Activated naive CD4-positive, alpha-beta T cell treated with Interleukin-2 at 50 U/mL for 16 hours (primary cell): ENCODE data around the gene SGF29.
"Not testable (repeated sequence)": the region's sequence is repeated elsewhere in the genome, so short reads cannot be mapped to it uniquely, and the experiment has no call there.

Source experiments
- DNase-seq: peaks from one replicate; pipeline ENCODE4 v3.0.0-alpha.2; 2020

The SGF29 gene

DNA sequence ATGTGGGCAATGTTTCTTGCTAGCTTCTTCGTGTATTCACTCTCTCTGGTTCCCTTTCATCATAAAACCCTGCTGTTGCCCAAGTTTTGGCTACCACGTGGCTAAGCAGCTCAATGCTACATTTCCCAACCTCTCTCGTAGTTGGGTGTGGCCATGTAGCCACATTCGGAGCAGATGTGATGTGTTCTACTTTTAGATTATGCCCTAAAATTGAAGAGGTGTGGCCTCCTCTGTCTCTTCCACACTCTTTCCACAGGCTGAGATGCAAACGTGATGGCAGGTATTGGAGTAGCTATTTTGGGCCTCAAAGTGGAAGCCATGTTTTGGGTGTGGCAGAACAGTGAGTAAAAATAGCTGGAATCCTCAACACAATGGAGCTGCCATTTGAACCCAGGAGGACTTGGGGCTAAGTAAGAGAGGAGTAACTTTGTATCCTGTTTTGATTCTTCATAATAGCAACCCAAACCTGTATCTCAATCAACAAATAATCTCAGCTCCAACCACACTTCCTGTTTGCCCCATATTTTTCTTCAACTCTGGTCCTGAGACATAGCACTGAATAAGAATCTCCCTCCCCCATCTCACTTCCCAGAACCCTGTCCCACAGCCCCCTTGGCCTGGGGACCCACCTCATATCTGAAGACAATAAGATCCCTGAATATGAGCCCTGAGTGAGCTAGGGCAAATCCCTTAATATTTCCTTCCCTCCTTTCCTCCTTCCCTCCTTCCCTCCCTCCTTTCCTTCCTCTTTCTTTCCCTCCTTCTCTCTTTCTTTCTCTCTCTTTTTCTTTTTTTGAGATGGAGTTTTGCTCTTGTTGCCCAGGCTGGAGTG lies 19.0 kb upstream of the SGF29 start:
- no peak for DNase-seq

DNA sequence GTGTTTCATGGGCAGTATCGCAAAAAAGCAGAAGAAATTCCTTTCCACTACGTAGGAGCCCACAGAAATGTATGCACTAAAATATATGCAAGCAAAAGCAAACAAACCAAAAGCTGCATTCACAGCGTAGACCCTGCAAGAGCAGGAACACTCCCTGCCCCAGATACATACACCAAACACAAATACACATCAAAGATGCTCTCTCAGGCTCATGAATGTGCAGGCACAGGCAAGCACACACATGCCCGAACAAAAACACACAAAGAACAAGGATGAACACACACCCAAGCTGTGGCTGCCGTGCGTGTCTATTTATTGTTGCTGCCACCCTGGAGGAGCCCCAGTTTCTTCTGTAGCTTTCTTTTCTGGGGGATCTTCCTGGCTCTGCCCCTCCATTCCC lies 16.6 kb upstream of the SGF29 start:
- no peak for DNase-seq

DNA sequence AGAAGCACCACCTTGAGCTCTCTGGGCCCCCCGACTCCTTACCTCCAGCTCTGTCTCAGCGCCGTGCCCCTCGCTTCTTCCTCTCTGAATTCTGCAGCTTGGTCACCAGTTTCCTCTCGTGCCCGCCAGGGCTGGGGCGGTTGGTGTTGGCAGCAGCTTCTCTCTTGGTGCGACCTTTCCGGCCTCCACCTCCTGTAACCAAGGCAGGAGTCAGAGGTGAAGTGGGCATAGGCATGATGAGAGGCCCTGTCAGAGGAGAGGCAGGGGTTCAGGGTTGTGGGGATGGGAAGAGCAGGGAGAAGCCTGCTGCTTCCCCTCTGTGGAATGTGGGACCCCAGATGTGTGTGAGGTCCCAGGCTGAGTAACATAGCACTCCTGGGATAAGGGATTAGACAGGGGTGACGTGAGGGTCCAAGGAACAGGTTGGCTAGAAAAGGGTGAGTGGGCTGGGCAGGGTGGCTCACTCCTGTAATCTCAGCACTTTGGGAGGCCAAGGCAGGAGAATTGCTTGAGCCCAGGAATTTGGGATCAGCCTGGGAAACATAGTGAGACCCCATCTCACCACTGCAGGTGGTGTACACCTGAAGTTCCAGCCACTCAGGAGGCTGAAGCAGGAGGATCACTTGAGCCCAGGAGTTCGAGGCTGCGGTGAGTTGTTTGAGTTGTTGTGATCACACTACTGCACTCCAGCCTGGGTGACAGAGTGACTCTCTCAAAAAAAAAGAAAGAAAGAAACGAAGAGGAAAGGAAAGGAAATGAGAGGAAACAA lies 15.6 kb upstream of the SGF29 start:
- no peak for DNase-seq

DNA sequence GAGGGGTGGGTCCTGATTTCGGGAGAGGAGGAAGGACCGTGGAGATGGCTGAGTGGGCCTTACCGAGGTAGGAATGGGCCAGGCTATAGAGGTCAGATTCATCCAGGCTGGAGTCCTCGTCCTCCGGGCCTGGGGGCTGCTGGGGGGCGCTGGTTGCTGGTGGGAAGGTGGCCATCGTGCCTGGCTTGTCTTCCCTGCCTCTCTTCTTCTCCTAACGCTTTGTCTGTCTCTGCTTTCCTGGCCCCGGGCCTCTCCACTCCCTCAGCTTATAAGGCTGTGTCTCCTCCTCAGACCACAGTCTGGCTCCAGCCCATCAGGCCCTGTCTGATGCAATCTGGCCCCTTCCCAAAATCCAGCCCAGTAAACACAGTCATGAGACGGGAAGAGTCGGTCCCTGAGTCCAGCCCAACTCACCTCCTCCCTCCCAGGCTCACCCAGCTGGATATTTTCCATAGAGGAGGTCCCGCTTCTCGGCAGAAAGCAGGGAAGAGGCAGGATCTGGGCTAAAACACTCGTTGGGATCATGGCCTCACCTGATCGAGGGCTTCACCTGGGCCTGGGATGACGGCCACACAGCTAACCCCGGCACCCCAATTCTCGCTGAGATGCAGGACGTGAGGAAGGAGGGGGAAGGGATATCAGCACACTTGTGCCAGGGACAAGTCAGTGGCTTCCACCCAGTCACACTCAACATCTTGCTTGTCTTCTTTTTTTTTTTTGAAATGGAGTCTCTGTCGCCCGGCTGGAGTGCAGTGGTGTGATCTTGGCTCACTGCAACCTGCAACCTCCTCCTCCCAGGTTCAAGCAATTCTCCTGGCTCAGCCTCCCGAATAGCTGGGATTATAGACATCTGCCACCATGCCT lies 14.8 kb upstream of the SGF29 start, which contains the start of gene NUPR1:
Gene NUPR1, minus strand, starts transcription at position 242 of the 864 bp plus-strand sequence. Its CDS starts 67 bp downstream, at position 175.
- DNase-seq = no peak

DNA sequence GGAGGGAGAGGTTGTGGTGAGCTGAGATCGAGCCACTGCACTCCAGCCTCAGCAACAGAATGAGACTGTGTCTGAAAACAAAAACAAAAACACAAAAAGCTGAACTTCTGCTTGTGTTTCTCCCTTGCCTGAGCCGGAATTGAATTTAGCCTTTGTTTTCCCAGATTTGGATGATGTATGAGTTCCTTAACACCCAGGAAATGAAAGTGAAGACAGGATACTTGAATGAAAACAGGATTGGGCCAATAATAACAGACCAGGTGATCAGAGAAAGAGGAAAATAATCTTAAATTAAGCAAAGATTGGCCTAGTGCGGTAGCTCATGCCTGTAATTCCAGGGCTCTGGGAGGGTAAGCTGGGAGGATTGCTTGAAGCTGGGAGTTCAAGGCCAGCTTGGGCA lies 13.4 kb upstream of the SGF29 start:
- no peak for DNase-seq

DNA sequence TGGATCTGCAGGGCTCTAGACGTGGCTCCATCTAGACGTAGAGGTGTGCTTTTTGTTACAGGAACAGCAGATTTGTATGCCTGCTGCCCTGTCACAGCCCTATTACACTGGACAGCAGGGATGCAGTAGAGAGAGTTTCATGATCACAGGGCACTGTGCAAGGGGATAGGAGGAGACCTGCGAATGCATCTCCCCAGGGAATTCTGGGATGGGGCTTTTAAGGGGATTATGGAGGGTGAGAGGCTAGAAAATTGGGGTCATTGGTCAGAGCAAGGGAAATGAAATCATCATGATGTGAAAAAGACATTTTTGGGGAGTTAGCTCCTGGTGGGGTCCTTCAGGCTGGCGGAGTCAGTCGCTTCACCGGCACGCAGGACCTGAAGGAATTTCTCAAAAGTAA lies 11.1 kb upstream of the SGF29 start:
- DNase-seq = no peak

DNA sequence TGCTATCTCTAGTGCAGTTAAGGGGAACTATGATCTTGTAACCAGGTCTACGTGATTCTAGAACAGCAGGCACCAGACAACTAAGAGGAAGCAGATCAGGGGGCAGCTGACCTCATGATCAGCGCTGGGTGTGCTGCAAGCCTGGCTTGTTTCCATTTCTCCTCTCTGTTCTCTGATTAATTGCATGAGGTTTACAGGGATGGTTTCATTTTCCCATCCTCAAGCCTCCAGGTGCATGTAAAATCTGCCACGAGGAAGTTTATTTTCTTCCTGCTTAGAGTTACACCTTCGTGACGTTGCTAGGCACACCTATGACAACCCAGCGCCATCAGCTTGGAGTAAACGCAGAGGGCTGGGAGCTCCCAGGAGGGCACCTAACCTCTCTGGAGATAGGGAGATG lies 10.6 kb upstream of the SGF29 start:
- DNase-seq = no peak

DNA sequence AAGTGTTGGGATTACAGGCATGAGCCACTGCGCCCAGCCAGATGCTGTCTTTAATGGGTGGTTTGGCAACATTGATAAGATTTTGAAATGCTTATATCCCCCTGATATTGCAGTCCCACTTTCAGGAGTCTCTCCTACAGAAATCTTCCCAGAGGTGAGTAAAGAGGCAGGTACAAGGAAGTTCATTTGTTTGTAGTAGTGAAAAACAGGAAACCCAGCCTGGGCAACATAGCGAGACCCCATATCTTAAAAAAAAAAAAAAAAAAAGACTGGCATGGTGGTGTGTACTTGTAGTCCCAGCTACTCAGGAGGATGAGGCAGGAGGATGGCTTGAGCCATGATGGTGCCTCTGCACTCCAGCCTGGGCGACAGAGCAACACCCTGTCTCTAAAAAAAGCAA lies 8.7 kb upstream of the SGF29 start:
- DNase-seq = no peak

DNA sequence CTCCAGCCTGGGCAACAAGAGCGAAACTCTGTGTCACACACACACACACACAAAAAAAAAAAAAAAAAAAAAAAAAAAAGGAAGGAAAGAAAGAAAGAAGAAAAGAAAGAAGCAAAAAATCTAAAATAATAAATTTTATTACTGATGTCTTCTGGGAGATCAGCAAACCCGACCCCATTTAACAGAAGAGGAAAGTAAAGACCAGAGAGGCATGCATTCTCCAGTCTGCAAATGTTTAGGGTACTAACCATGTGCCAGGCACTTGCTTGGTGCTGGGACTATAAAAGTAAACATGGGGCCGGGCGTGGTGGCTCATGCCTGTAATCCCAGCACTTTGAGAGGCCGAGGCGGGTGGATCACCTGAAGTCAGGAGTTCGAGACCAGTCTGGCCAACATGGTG lies 7.8 kb upstream of the SGF29 start:
- DNase-seq = not testable (repeated sequence)

DNA sequence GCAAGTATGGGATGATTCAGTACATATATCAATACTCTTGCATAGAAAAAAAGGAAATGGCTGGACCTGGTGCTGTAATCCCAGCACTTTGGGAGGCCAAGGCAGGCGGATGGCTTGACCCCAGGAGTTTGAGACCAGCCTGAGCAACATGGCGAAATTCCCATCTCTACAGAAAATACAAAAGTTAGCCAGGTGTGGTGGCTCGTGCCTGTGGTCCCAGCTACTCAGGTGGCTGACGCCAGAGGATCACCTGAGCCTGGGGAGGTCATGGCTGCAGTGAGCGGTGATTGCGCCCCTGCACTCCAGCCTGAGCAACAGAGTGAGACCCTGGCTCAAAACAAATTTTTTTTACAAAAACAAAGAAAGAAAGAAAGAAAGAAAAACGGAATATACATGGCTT lies 7.1 kb upstream of the SGF29 start:
- no peak for DNase-seq

DNA sequence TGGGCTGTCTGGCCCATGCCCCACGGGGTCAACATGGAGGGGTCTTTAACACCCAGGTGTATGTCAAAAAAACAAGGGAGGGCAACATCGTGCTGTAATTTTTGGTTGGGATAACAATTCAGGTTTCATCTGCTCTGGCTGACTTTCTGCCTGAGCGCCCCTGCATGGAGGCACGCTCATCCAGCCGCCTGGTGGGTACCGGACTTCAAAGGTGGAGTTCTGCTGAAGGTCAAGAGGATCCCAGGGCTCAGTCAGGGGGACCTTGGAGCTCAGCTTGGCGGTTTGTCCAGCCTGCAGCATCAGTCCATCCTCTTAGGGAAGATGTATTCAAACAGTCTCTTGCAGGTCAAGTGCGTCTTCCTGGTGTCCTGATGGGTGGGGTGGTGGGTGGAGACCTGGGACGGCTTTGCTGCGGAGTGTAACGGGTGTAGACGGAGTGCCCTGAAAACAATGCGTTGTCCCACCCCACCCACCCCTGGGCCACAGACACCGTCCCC lies 5.4 kb upstream of the SGF29 start:
- DNase-seq = no peak

DNA sequence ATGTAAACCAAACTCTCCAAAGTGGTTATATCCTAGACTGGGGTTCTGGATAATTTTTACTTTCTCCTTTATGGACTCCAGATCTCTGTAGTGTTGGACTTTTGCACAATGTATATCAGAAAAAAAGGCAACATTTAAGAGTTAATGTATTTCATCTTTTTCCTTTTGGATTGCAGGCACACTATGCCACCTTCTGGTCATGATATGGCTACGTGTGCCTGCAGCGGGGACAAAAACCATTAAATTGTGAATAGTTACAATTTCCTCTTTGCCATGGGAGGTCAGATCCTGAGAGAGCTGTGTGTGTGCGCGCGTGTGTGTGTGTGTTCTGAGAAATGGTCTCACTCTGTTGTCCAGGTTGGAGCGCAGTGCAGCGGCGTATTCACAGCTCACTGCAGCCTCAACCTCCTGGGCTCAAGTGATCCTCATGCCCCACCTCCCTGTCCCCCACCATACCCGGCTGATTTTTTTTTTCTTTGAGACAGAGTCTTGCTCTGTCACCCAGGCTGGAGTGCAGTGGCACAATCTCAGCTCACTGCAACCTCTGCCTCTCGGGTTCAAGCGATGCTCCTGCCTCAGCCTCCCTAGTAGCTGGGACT lies 4.3 kb upstream of the SGF29 start:
- DNase-seq = no peak

DNA sequence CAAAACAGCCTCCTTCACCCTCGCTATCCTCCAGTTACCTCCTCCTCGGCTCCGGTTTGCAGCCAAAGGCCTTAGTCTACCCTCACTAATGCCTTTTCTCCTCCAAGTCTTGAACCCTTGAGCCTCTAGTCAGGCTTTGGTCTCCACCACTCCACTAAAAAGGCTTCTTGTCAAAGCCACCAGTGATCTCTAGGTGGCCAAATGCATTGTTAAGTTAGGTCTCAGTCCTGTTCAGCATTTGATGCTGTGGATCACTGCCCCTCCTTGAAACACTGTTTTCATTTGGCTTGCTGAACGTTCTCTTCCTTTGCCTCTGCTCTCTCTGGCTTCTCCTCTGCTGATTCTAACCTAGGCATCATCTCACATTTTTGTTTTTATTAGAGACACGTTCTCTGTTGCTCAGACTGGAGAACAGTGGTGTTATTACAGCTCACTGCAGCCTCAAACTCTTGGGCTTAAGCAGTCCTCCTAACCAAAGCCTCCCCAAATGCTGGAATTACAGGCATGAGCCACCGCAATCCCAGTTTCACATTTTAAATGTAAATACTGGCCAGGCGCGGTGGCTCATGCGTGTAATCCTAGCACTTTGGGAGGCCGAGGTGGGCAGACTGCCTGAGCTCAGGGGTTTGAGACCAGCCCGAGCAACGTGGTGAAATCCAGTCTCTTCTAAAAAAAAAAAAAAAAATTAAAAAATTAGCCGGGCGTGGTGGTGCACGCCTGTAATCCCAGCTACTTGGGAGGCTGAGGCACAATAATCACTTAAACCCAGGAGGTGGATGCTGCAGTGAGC lies 1.1 kb downstream of the SGF29 start:
- DNase-seq = no peak

DNA sequence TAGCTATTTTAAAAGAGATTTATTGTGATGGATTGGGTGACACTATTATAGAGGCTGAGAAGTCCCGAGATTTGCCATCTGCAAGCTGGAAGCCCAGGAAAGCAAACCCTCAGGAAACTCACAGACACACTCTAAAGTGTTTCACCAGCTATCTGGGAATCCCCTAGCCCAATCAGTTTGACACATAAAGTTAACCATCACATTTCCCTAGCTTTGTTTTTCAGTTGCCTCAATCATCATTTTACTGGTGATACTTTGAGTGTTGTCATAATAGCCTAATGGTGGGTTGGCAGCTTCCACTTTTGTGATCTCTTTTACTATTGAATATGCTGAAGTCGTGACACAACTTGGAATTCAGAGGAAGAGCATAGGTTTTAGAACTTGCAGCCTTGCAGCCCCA lies 1.8 kb downstream of the SGF29 start:
- DNase-seq = no peak

DNA sequence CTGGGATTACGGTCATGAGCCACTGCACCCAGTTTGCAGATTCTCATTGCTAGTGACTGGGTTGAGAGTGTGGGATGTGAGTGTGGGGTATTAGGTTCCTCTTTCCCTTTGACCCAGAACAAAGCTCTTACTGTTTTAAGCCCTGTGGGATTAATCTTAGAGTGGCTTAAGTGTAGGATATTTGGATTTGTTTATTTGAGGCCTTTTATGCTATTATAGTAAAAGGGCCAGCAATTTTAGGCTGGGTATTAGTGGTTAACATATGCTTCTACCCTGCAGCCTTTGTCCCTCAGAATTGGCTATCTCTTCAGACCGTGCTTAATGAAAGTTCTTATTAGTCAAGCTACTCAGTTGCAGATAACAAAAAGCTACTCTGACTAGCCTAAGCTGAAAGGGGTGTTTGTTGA lies 3.2 kb downstream of the SGF29 start:
- DNase-seq = no peak

DNA sequence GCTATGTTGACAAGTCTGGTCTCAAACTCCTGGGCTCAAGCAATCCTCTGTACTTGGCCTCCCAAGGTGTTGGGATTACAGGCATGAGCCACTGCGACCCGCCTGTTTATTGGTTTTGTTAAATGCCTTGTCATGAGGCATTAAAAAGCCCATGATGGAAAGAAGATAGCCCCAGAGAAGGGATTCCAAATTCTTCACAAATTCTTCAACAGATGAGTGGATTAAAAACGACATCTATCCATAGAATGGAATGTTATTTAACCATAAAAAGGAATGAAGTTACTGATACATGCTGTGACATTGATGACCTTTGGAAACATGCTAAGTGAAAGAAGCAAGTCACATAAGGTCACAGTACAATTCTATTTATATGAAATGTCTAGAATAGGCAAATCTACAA lies 4.7 kb downstream of the SGF29 start:
- no peak for DNase-seq

DNA sequence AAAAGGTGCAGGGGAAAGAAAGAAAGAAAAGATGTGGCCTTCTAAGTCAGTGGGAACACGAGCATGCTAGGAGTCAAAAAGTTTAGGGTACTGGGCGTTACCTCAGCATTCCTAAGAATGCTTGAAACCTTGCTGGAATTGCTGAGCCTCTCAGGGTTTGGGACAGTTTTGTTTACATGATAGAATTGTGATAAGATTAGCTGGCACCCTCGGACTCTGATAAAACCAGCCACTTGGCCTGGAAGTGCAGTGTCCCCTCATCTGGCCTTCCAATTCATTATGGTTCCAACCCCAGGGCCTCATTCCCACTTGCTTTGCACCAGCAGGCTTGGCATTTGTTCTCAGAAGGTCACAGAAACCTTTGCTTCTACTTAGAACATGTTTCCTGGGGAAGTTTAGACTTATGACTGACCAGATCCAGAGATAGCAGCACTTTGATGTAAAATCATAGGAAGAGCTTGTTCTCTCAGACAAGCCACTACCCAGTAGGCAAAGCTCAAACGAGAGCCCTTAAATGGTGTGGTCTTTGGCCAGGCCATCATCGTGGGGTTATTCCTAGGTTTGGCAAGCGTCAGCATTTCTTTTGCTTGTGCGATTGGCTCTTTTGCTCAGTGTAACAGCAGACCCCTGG lies 8.0 kb downstream of the SGF29 start:
- DNase-seq = no peak

DNA sequence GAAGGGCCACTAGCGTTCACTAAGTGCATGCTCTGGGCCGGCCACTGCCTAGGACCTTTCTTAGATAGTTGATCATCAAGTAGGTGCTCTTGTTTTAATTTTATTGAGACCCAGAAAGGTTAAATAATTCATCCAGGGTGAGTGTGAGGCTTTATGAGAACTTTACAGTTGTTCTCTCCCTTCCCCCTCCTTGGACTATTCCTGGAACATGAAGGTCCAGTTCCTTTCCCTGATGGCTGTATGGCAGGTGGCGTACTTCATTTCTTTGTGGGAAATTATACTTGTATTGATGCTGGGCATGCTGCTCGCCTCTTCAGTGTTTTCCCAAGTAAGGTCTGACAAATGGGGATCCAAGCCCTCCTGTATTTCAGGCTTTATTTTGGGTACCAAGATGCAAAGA lies 8.5 kb downstream of the SGF29 start:
- no peak for DNase-seq

DNA sequence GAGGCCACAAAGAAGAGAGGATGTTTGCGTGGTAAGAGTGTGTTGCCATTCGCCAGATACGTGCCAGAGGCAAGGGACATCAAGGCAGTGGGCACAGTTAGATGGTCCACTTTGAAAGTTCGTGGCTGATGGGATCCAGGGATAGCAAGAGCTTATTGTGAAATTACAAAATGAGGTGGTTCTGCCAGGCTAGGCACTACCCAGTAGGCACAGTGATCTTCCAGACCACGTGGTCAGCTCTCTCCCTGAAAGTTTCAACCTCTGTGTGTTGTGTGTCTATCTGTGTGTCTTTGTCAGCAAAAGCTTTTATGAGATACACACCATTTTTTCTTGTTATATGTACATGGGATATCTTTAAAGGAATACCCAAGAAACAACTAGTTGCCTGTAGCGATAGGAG lies 9.5 kb downstream of the SGF29 start:
- DNase-seq = no peak

DNA sequence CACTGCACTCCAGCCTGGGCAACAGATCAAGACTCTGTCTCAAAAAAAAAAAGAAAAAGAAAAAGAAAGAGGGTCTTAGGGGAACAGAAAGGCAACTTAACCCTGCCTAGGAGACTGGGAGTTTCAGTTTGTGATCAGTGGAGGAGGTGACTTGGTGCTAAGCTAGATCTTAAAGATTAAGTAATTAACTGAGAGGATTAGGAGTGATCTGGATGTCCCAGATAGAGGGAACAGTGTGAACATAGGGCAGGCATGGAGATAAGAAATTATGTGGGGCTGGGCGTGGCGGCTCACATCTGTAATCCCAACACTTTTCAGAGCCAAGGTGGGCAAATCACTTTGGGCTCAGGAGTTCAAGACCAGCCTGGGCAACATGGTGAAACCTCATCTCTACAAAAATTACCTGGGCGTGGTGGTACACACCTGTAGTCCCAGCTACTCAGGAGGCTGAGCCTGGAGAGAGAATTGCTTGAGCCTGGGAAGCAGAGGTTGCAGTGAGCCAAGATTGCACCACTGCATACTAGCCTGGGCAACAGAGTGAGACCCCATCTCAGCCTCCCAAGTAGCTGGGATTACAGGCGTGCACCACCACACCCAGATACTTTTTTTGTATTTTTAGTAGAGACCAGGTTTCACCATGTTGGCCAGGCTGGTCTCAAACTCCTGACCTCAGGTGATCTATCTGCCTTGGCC lies 12.7 kb downstream of the SGF29 start:
- not testable (repeated sequence) for DNase-seq

DNA sequence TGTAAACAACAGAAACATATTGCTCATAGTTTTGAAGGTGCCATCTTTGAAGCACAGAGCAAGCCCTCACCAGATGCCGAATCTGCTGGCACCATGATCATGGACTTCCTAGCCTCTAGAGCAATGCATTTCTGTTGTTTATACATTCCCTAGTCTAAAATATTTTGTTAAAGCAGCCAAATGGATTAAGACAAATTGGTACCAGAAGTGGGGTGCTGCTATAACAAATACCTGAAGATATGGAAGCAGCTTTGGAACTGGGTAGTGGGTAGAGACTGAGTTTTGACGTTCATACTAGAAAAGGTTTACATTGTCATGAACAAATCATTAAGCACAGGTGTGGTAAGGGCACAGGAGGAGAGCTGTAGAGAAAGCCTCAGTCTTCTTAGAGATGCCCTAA lies 13.6 kb downstream of the SGF29 start:
- no peak for DNase-seq
